RWPE2 (cell line): ENCODE measurements around the gene OGFR.
A peak's percentile ranks its signal among the peaks of the same experiment; 100 is the strongest.

Source experiments
- ATAC-seq: fragments of 200-7000 bp; cut with Tn5 transposase; 3 replicates; pipeline ENCODE4 v1.9.1; 2021; ENCODE audit warnings: low read depth
- DNase-seq: peaks from one replicate; pipeline ENCODE4 v3.0.0-alpha.2; 2020; ENCODE audit warnings: low spot score
- H3K27ac ChIP-seq: fragments of 450-650 bp; 2 replicates; pipeline ENCODE4 v1.5.1; 2017; ENCODE audit warnings: mild to moderate bottlenecking; ENCODE audit not compliant: poor library complexity, severe bottlenecking
- H3K27me3 ChIP-seq: fragments of 250-450 bp; sonication (Bioruptor Pico); 2 replicates; pipeline ENCODE4 v1.5.1; 2021; ENCODE audit warnings: mild to moderate bottlenecking, moderate library complexity; ENCODE audit not compliant: insufficient read depth, poor library complexity, severe bottlenecking
- H3K36me3 ChIP-seq: fragments of 250-450 bp; sonication (Bioruptor Pico); 2 replicates; pipeline ENCODE4 v1.5.1; 2020; ENCODE audit warnings: low read depth, mild to moderate bottlenecking, moderate library complexity
- H3K4me1 ChIP-seq: fragments of 250-450 bp; sonication (Bioruptor Pico); 2 replicates; pipeline ENCODE4 v1.5.1; 2021; ENCODE audit warnings: mild to moderate bottlenecking, moderate library complexity; ENCODE audit not compliant: insufficient read depth, poor library complexity, severe bottlenecking
- H3K4me3 ChIP-seq: fragments of 250-450 bp; sonication (Bioruptor Pico); 2 replicates; pipeline ENCODE4 v1.5.1; 2021; ENCODE audit warnings: mild to moderate bottlenecking, moderate library complexity; ENCODE audit not compliant: severe bottlenecking
- H3K9me3 ChIP-seq: fragments of 250-450 bp; sonication (Bioruptor Pico); 2 replicates; pipeline ENCODE4 v1.5.1; 2021; ENCODE audit warnings: mild to moderate bottlenecking, moderate library complexity; ENCODE audit not compliant: severe bottlenecking
- TF ChIP-seq, protein P1 (sequence below): fragments of 450-650 bp; IDR thresholded peaks from one replicate; pipeline ENCODE4 v1.5.1; 2017; ENCODE audit warnings: mild to moderate bottlenecking, moderate library complexity; ENCODE audit not compliant: poor library complexity, severe bottlenecking

The OGFR gene, protein sequence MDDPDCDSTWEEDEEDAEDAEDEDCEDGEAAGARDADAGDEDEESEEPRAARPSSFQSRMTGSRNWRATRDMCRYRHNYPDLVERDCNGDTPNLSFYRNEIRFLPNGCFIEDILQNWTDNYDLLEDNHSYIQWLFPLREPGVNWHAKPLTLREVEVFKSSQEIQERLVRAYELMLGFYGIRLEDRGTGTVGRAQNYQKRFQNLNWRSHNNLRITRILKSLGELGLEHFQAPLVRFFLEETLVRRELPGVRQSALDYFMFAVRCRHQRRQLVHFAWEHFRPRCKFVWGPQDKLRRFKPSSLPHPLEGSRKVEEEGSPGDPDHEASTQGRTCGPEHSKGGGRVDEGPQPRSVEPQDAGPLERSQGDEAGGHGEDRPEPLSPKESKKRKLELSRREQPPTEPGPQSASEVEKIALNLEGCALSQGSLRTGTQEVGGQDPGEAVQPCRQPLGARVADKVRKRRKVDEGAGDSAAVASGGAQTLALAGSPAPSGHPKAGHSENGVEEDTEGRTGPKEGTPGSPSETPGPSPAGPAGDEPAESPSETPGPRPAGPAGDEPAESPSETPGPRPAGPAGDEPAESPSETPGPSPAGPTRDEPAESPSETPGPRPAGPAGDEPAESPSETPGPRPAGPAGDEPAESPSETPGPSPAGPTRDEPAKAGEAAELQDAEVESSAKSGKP

DNA sequence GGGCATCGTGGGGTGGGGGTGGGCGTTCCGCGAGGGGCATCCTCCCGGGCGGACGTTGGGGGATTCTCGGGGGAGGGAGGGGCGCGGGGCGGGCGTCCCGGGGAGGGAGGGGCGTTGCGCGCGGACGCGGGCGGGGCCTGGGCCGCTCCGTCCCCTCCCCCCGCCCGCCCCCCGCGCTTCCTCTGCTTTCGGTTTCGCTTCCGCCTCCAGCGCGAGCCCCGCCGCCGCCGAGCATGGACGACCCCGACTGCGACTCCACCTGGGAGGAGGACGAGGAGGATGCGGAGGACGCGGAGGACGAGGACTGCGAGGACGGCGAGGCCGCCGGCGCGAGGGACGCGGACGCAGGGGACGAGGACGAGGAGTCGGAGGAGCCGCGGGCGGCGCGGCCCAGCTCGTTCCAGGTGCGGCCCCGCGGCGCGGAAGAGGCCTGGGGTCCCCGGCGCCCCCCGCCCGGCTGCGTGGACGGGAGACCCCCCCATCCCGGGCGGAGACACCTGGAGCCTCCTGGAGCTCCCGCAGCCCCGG lies at the start of gene OGFR:
Gene OGFR (plus strand): TSS at position 209 of the 528 bp plus-strand sequence. CDS start 25 bp downstream, at position 234.
- H3K36me3 ChIP-seq = peaks cover 56% of the 10 kb centered on the region
- peak within 1 kb of the TSS; percentile 97 for H3K4me3 ChIP-seq
- H3K27me3 ChIP-seq = no peaks in the 10 kb centered on the region
- peak; percentile 19 for ATAC-seq
- TF ChIP-seq, protein P1, sequence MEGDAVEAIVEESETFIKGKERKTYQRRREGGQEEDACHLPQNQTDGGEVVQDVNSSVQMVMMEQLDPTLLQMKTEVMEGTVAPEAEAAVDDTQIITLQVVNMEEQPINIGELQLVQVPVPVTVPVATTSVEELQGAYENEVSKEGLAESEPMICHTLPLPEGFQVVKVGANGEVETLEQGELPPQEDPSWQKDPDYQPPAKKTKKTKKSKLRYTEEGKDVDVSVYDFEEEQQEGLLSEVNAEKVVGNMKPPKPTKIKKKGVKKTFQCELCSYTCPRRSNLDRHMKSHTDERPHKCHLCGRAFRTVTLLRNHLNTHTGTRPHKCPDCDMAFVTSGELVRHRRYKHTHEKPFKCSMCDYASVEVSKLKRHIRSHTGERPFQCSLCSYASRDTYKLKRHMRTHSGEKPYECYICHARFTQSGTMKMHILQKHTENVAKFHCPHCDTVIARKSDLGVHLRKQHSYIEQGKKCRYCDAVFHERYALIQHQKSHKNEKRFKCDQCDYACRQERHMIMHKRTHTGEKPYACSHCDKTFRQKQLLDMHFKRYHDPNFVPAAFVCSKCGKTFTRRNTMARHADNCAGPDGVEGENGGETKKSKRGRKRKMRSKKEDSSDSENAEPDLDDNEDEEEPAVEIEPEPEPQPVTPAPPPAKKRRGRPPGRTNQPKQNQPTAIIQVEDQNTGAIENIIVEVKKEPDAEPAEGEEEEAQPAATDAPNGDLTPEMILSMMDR = peak; percentile 4
- peak; percentile 89 for DNase-seq
- H3K27ac ChIP-seq = peak within 1 kb of the TSS; percentile 60
- H3K4me1 ChIP-seq = peaks cover 9% of the 10 kb centered on the region
- H3K9me3 ChIP-seq = no peaks in the 10 kb centered on the region

DNA sequence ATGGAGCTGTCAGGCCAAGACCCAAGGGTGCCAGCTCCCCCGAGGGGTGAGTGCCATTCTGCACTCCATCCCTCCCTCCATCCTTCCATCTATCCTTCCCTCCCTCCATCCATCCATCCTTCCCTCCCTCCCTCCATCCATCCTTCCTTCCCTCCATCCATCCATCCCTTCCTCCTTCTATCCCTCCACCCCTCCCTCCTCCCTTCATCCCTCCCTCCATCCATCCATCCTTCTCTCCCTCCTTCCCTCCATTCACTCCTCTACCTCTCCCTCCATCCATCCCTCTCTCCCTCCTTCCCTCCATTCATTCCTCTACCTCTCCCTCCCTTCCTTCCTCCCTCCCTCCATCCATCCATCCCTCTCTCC lies 49.7 kb upstream of the OGFR start:
- Histone ChIP-seq H3K4me3 (no peak overlapping the region), H3K9me3 (no peaks in the 10 kb centered on the region), H3K4me1 (peaks cover 7% of the 10 kb centered on the region), H3K27me3 (no peaks in the 10 kb centered on the region), H3K36me3 (no peaks in the 10 kb centered on the region), H3K27ac (no peak overlapping the region)
- TF ChIP-seq, protein P1 = no peak
- DNase-seq (no peak), ATAC-seq (no peak)

DNA sequence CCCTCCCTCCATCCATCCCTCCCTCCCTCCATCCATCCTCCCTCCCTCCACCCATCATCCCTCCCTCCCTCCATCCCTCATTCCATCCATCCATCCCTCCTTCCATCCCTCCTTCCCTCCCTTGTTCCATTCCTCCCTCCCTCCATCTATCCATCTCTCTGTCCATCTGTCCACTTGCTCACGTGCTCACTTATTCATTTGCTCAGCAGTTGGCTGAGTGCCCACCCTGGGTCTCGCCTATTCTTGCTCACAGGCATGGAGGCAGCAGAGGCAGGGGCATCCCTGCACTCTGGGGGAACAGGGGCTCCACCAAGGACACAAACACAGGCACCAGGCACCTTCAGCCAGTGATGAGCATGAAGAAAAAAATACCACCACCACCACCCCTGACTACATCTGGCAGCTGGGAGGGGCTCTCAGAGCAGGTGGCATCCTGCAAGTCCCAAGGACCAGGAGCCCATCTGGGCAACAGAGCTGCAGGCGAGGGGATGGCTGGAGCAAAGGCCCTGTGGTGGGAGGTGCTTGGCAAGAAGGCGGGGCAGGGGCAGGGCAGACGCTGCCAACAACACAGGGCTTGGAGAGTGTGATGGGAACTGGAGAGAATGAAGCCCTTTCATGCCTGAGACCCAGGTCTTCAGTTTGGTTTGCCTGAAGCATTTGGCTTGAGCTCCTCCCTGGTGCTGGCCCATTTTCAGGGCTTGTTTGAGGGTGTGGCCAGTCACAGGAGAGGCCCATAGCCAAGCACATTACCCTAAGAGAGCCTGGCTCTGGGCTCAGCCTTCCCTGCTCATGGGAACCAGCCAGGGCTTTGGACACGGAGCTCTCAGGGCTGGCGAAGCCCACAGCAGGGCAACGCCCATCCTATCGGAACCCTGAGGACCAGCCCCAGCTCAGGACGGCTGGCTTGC lies 48.6 kb upstream of the OGFR start:
- H3K36me3 ChIP-seq = no peaks in the 10 kb centered on the region
- TF ChIP-seq, protein P1 = no peak
- H3K4me1 ChIP-seq = peaks cover 7% of the 10 kb centered on the region
- peak; percentile 73 for DNase-seq
- H3K9me3 ChIP-seq = no peaks in the 10 kb centered on the region
- no peak overlapping the region for H3K27ac ChIP-seq
- ATAC-seq = peak; percentile 19
- no peaks in the 10 kb centered on the region for H3K27me3 ChIP-seq
- no peak overlapping the region for H3K4me3 ChIP-seq

DNA sequence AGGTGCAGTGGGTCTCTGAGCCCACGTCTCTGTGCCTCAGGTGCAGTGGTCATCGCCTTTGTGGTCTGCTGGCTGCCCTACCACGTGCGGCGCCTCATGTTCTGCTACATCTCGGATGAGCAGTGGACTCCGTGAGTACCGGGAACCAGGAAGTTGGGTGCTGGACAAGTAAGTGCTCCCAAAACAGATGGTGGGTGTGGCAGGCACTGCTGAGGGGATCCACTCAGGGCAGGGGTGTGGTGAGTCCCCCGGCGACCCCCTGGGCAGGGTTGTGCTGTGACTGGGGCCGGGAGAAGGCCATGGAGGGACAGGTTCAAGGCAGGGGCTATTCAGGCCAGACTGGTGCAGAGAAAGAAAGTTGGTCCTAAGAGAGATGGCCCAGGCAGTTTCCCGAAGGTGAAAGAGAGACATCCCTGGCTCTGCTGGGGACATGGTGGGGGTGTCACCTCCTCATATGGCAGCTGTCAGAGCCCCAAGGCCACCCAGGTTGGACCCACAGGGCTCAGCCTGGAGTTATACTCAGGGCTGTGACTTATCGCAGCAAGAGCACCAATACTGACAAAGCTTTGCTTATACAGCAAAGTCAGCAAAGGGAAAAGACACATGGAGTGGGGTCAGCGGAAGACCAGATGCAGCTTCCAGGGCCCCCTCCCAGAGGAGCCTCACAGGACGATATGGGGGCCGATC lies 46.3 kb upstream of the OGFR start:
- Histone ChIP-seq H3K4me3 (no peak overlapping the region), H3K4me1 (peaks cover 7% of the 10 kb centered on the region), H3K27me3 (no peaks in the 10 kb centered on the region), H3K27ac (no peak overlapping the region), H3K36me3 (no peaks in the 10 kb centered on the region), H3K9me3 (no peaks in the 10 kb centered on the region)
- ATAC-seq = no peak
- TF ChIP-seq, protein P1 = no peak
- no peak for DNase-seq
